Activated CD4-positive, alpha-beta T cell treated with anti-CD3 and anti-CD28 coated beads, Interleukin-2, Interleukin-4, amounts not matched to agents 100 ng/mL and 50 ng/mL, durations not matched to agents 16 hours and 8 hours (primary cell): ENCODE results near the gene EP400.

Experiments
- DNase-seq: peaks from one replicate; pipeline ENCODE4 v3.0.0-alpha.2; 2020; ENCODE audit warnings: low spot score

EP400 gene

DNA sequence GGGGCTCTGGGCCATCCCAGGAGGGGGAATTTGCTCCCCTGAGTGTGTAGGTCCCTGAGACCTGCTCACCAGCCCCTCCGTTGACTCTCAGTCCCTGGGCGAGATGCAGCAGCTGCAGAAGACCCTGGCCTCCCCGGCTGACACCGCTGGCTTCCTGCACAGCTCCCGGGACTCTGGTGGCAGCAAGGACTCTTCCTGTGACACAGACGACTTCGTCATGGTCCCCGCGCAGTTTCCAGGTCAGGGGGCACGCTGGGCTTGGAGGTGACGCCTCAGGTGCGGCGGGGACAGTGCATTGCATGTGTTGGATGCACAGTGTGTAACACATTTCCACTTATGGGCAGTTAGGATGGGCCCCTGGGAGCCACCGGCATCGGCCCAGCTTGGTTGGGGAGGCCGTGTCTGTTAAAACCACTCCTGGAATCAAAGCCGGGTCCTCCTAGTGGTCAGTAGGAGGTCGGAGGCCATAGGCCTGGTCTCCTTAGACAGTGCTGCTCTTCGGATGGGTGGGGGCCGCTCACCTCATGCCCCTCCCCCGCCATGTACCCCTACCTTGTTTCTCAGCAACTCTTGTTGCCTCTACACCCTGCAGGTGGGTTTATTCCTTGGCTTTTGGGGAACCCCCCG lies 37.8 kb upstream of the EP400 start:
- DNase-seq, result no peak

DNA sequence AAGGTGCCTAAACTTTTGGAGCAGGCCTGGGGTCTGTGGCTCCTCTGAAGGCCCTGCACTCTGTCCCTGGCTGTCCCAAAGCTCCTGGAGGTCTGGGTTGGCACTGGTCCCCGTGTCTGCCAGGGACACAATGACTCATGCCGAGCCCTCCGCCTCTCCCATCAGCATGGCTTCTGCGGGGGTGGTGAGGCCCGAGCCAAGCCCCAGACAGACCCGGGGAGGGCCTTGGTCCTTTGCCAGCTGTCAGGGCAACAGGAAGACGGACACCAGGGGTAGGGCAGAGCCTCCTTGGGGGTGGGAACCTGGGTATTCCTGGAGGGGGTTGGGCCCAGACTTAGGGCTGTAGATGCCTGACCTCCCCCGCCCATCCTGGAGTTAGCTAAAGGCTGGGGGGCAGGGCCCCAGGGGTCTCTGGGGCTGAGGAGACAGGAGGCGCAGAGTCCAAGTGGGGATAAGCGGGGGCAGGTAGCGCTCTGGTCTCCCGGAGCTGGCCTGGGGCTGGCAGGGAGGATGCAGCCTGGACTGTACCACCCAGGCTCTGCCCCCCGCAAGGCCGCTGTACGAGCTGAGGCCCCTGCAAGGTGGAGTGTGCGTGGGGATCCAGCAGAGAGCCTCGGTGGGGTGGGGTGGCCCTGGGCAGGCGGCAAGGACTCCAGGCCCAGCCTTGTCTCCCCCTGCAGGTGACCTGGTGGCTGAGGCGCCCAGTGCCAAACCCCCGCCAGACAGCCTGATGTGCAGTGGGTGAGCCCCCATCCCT lies 37.0 kb upstream of the EP400 start:
- DNase-seq, result no peak

DNA sequence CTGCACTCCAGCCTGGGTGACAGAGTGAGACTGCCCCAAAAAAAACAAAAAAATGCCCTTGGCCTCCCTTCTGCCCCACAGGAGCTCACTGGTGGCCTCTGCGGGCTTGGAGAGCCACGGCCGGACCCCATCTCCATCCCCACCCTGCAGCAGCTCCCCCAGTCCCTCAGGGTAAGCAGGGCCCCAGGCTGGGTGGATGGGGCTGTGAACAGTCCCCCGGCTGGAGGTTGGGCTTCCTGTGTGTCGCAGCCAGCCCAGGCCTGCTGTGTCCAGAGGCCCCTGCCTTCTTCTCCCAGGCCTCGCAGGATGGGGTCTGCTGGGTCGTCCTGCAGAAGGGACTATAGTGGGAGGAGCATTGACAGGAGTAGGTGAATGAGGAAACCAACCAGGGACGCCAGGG lies 36.1 kb upstream of the EP400 start:
- no peak for DNase-seq

DNA sequence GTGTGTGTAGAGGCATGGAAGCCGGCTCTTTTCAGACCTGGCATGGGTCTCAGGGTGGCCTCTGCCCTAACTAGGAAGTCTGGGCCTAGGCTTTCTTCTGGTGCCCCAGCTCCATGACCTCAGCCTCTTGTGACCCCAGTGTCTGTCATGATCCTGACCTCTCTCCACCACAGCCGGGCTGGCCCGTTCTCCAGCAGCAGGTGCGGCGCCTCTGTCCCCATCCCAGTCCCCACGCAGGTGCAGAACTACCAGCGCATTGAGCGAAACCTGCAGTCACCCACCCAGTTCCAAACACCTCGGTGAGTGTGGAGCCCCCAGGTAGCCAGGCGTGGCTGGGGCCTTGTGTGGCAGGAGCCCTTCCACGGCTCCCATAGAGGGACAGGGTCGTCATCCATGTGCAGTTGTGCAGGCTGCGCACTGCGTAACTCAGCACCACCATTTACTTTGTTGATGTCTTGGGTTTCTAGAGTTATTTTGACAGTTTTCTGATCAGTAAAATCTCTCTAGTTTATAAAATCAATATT lies 35.5 kb upstream of the EP400 start:
- no peak for DNase-seq

DNA sequence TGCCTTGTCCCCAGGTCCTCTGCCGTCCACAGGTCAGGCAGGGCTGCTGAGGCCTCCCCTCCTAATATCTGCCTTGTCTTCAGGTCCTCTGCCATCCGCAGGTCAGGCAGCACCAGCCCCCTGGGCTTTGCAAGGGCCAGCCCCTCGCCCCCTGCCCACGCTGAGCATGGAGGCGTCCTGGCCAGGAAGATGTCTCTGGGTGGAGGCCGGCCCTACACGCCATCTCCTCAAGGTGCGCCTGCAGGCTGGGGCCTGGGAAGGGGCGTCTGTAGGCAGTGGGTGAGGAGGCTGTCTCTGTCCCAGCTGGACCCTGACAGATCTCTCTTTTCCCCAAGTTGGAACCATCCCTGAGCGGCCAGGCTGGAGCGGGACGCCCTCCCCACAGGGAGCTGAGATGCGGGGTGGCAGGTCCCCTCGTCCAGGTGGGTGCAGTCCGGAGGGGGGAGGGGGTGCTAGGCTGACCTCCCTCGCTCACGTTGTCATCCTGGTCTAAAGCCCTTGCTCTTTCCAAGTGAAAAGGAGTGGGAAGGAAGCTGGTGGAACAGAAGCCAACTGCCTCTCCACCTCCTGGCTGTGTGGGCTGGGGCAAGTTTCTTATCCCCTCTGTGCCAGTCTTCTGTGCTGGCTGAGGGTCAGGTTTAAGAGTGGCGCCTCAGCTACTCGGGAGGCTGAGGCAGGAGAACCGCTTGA lies 34.6 kb upstream of the EP400 start:
- DNase-seq, result no peak

DNA sequence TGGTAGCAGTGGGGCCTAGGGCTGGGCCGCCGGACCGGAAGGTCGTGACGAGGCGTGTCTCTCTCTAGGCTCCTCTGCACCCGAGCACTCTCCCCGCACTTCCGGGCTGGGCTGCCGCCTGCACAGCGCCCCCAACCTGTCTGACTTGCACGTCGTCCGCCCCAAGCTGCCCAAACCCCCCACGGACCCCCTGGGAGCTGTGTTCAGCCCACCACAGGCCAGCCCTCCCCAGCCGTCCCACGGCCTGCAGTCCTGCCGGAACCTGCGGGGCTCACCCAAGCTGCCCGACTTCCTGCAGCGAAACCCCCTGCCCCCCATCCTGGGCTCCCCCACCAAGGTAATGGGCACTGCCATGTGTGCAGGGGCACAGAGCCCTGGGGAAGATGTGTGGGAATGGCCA lies 33.9 kb upstream of the EP400 start:
- no peak for DNase-seq

DNA sequence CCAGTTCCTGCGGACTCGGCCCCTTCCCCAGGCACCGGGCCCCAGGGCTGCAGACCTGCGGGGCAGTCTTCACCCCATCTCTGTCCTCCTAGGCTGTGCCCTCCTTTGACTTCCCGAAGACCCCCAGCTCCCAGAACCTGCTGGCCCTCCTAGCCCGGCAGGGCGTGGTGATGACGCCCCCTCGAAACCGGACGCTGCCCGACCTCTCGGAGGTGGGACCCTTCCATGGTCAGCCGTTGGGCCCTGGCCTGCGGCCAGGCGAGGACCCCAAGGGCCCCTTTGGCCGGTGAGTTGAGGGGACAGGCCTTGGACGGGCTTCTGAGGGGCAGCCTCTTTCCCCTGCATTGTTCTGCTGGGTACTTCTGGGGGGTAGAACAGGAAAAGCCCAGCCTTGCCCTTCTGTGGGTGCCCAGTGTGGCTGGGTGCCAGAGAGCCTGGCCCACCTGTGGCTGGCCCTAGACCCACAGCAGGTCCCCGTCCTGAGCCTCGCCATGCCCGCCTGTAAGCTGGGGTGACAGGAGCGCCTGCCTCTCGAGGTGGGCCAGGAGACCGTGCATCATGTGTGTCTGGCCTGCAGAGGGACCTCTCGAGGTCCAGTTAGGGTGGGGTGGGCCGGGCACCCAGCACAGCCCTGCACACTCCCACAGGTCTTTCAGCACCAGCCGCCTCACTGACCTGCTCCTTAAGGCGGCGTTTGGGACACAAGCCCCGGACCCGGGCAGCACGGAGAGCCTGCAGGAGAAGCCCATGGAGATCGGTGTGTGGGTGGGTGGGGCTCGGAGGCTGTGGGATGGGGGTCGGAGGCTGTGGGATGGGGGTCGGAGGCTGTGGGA lies 33.2 kb upstream of the EP400 start:
- DNase-seq, result no peak

DNA sequence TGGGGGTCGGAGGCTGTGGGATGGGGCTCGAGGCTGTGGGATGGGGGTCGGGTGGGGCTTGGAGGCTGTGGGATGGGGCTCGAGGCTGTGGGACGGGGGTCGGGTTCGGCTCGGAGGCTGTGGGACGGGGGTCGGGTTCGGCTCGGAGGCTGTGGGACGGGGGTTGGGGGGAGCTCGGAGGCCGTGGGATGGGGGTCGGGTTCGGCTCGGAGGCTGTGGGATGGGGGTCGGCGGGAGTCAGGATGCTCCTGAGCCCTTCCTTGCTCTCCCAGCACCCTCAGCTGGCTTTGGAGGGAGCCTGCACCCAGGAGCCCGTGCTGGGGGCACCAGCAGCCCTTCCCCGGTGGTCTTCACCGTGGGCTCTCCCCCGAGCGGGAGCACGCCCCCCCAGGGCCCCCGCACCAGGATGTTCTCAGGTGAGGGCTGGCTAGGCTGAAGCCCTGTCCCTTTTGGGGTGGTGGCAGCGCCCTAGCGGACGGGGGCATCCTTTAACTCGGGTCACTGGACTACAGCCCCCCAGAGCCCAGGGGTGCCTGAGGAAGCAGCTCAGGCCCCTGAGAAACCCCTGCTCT lies 32.5 kb upstream of the EP400 start:
- DNase-seq, result no peak

DNA sequence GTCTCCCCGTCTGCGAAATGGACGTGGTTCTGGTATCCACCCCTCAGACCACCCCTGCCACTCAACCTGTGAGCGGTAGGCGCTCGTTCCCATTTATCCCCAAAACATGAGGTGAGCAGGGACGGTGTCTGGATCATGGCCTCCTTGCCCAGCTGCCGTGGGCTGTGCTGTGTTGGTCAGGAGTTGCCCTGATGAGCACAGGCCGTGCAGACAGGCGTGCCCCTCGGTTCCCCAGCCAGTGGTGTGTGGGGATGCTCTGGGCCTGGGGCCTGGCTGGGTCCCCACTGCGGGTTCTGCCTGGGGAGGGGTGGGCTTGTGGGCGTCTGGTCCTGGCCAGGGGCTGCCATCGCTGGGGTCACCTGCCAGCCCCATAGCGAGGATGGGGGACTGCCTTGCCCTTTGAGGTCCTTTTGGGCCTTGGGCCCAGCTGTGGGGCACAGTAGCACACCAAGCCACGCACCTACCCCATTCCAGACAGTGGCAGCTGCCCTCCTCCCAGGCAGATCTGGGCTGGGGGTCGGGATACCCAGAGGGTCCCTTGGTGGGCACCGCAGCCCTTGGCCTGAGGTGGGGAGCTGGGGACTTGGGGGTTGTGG lies 31.9 kb upstream of the EP400 start:
- DNase-seq, result no peak

DNA sequence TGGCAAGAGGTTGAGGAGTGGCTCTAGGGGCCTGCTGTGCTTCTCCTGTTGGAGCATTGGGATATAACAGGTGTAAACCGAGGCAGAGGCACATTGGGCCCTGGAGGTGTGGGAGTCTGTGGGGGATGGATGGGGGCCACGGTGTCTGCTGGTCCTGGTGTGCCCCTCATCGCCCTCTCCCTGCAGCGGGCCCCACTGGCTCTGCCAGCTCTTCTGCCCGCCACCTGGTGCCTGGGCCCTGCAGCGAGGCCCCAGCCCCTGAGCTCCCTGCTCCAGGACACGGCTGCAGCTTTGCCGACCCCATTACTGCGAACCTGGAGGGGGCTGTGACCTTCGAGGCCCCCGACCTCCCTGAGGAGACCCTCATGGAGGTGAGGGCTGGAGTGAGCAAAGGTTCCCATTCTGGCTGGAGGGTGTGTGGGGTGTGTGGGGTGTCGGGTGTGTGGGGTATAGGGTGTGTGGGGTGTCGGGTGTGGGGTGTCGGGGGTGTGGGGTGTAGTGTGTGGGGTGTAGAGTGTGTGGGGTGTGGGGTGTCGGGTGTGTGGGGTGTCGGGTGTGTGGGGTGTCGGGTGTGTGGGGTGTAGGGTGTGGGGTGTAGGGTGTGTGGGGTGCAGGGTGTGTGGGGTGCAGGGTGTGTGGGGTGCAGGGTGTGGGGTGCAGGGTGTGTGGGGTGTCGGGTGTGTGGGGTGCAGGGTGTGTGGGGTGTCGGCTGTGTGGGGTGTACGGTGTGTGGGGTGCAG lies 31.3 kb upstream of the EP400 start:
- DNase-seq, result no peak

DNA sequence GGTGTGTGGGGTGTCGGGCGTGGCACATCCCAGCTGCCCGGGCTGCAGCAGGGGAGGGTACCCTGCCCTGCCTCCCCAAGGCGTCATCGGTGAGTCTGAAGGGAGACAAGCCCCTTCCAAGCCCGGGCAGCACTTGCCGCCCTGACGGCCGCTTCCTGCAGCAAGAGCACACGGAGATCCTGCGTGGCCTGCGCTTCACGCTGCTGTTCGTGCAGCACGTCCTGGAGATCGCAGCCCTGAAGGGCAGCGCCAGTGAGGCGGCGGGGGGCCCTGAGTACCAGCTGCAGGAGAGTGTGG lies 30.7 kb upstream of the EP400 start:
- no peak for DNase-seq

DNA sequence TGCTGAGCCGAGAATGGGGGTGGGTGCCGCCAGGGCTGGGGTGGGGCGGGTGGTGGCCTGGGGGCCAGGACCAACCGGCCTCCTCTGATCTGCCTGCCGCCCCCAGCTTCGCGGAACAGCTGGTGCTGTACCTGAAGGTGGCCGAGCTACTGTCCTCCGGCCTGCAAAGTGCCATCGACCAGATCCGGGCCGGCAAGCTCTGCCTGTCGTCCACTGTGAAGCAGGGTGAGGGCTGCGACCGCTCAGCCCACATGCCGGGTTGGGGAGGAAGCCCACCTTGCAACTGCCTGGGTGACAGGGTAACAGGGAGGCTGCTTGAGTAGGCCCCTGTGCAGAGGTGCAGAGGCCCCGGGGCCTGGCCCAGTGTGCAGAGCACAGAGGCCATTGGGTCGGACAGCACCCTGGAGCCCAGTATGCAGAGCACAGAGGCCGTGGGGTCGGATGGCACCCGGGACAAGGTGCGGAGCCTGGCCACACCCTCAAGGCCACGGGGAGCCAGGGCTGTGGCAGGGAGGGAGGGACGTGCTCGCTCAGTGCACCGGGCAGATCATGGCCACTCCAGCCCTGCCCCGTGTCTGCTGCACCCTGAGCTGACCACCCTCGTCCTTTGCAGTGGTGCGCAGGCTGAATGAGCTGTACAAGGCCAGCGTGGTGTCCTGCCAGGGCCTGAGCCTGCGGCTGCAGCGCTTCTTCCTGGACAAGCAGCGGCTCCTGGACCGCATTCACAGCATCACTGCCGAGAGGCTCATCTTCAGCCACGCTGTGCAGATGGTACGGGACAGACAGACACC lies 30.2 kb upstream of the EP400 start:
- no peak for DNase-seq

DNA sequence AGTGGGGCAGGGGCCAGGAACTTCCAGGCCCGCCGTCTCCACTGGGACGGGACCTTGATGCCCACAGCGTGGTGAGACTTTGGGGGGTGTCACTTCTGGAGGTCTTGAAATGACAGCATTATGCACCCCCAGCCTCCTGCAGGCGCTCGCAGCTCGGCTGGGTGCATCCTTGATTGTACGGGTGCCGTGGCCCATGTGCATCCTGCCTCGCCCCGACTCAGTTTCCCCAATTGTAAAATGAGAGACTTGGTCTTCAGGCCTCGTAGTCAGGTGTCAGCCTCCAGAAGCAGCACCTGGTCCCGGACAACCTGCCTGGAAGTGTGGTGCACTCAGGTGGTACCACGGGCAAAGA lies 29.6 kb upstream of the EP400 start:
- DNase-seq, result no peak

DNA sequence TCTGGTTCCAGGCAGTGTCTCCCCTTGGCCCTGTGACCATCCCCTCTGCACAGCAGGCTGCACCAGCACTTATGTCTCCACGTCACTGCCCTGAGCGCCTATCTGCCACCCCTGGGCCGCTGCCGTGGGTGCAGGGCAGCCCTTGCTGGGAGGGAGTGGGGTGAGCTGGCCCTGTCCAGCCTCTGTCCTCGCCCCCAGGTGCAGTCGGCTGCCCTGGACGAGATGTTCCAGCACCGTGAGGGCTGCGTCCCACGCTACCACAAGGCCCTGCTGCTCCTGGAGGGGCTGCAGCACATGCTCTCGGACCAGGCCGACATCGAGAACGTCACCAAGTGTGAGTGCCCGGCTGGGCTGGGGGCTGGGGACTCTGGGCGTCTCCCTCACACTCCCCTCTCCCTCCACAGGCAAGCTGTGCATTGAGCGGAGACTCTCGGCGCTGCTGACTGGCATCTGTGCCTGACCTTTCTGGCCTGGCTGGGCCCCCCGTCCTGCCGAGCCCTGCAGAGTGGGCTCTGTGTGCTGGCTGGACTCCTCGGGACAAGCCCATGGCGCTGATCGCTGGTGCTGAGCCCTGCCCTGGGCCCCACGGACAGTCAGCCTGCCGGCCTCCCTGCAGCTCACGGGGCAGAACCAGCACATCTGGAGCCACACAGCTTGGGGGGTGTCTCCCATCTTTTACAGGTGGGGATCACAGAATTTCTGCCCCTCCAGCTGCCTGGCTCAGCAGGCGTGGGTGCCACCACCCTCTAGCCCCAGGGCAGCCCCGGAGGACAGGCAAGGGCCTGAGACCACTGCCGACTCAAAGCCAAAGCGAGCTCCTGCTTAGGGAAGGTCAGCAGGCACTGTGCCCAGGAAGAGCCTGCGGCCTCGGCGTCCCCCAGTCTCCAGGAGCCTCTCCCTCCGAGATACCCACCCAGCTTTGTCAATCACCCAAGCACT lies 28.6 kb upstream of the EP400 start:
- DNase-seq, result no peak

DNA sequence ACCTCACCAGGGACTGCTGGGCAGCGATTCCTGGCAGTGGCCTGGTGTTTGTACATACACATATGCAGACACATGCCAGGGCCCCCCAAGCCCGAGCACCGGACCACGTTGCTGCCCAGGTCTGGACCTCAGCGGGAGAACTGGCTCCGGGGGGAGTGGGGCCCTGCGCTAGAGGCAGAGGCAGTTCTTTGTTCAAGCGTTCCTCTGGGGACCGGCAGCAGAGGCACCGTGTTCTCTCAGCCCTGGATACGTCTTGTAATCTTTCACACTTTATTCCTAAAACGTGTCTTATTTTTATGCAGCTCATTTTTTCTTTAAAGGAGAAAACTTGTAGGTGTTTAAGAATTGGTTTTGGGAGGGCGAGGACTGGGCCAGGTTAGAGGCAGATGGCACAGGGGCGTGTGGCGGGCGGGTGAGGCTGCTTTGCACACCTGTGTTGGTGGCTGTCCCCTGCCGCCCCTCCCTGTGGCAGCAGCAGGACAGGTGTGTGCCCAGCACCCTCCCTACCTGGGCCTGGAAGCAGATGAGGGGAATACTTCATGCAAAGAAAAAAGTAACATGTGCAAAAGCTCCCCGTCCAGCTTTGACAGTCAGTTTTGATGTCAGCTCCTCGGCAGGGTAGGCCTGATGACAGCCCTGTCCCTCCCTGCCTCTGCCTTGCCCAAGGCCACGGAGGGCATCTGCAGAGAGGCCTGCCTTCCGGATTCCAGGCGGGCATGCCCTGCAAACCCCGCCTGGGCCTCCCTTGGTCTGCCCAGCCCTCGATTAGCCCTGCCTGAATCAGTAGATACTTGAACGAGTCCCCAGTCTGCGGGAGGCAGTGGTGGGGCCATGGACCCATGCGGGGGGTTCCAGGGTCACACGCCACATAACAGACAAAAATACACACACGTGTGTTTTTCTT lies 27.6 kb upstream of the EP400 start:
- no peak for DNase-seq

DNA sequence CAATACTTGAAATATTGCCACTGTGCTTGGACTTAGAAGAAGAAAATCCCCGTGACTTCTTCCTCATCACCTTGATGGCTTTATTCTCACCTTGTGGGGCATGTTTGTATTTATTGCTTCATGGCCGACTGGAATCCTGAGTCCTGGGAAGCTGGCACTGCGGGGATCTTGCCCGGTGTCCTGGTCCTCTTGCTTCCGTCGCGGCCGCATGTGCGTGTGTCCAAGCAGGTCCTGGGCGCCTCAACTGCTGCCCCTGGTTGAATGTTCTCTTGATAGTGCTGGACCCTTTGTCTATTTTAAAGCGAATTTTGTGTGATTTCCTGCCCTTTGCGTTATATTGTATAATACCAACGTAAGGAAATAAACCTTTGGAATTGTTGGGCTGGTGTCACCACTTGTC lies 27.0 kb upstream of the EP400 start:
- DNase-seq, result no peak

DNA sequence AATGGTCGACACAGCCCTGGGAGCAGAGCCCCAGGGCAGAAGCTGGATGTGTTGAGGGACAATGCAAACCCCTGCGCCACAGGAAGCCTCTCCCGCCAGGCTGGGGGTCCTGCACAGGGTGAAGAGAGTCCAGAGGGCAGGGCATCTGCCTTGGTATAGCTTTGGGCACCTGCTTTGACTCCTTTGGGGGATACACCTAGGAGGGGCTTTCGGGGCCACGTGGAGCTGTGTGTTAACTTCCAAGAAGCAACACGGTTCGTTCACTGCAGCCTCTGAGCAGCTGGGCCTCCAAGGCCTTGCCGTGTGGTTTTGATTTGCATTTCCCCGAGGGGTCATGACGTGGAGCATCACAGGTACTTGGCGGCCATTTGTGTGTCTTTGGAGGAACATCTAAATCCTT lies 26.5 kb upstream of the EP400 start:
- DNase-seq, result no peak
